GM12874 (cell line): ENCODE measurements around the gene AFG3L2.

Source experiments
- CTCF ChIP-seq: IDR thresholded peaks from 2 replicates; pipeline ENCODE4 v1.5.1; 2011; ENCODE audit warnings: low read depth, mild to moderate bottlenecking, control low read depth, low read length, moderate library complexity; ENCODE audit not compliant: insufficient read depth

AFG3L2 gene

GRCh38 chr18:12405066-12405465 is 28.0 kb upstream of the AFG3L2 start:
- TF ChIP-seq CTCF: no peak

GRCh38 chr18:12403601-12404506 is 26.8 kb upstream of the AFG3L2 start:
- no peak for TF ChIP-seq CTCF

GRCh38 chr18:12401881-12402280 is 24.9 kb upstream of the AFG3L2 start:
- no peak for TF ChIP-seq CTCF

- no peak for TF ChIP-seq CTCF
Observed at GRCh38 chr18:12399231-12399630, 22.2 kb upstream of the AFG3L2 start.

GRCh38 chr18:12398625-12399024 is 21.6 kb upstream of the AFG3L2 start:
- no peak for TF ChIP-seq CTCF

- TF ChIP-seq CTCF: no peak
Observed at GRCh38 chr18:12397793-12398192, 20.8 kb upstream of the AFG3L2 start.

- no peak for TF ChIP-seq CTCF
Observed at GRCh38 chr18:12397254-12397653, 20.2 kb upstream of the AFG3L2 start.
